Measurements from ENCODE around the gene LRP1-AS.

DNA sequence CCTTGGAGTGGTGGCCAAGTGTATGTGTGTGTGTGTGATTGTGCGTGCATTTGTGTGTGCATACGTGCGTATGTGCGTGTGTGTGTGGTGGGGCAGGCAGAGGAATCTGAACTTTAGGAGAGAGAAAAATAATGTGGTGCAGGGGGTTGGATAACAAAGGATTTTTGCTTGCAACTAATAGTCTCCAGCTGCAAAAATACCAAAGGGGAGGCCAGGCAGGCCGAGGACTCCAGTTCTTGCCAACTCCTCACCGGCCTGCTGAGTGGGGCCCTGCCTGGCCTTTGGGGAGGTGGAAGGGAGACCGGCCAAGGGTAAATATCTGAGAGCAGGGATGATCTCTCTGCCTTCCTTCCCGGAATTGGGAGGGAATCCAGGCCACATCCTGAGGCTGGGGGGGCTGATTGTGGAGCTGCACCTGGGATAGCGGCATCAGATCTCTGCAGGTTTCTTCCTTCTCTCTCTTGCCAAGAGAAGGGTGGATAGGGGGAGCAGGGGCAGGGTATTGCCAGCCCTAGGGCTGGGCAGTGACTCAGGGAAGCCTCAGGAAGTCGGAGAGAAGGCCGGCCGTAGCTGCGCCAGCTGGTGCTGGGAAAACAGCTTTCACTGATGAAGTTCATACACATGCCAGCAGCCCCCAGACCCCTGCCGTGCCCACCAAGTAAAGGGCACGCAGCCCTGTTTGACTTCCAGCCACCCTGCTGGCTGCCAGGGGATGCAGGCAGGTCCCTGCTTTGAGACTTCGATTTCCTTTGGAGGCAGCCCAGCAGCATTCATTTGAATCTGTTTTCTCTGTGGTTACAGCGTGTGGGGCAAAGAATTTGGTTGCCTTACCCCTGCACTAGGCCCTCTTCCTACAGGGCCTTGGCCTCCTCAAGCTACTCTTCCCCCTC is 4.6 kb upstream of the LRP1-AS start:
- TF ChIP-seq, protein P1, sequence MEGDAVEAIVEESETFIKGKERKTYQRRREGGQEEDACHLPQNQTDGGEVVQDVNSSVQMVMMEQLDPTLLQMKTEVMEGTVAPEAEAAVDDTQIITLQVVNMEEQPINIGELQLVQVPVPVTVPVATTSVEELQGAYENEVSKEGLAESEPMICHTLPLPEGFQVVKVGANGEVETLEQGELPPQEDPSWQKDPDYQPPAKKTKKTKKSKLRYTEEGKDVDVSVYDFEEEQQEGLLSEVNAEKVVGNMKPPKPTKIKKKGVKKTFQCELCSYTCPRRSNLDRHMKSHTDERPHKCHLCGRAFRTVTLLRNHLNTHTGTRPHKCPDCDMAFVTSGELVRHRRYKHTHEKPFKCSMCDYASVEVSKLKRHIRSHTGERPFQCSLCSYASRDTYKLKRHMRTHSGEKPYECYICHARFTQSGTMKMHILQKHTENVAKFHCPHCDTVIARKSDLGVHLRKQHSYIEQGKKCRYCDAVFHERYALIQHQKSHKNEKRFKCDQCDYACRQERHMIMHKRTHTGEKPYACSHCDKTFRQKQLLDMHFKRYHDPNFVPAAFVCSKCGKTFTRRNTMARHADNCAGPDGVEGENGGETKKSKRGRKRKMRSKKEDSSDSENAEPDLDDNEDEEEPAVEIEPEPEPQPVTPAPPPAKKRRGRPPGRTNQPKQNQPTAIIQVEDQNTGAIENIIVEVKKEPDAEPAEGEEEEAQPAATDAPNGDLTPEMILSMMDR (IDR thresholded peaks at IDR 0.05): no peak
- TF ChIP-seq POLR2AphosphoS5 (IDR thresholded peaks at IDR 0.05): peak in 2 of 4 donors; percentile 20 to 23
- no peak for TF ChIP-seq EP300 (IDR thresholded peaks at IDR 0.05)
- TF ChIP-seq POLR2A (IDR thresholded peaks at IDR 0.05): no peak

Data from sigmoid colon (tissue), 4 donors.